H1 (cell line): ENCODE measurements around the gene MYO5B. TPM values are rescaled to one million over a fixed set of nuclear protein-coding genes. Genes with fewer than 3 reads are reported as not detected.

ENCODE experiments used
- TAF7 ChIP-seq: optimal IDR thresholded peaks from 2 replicates; pipeline ENCODE3; 2011; ENCODE audit warnings: low read depth, mild to moderate bottlenecking, inconsistent platforms, low read length, moderate library complexity, borderline replicate concordance
- polyA plus RNA-seq, 7 experiments: library from polyadenylated mRNA; depleted of rRNA in 3 of 7; stranded (reverse) in 5 of 7; unstranded in 2 of 7; fragments of >200 nt in 5 of 7; fragments of 200-250 nt in 2 of 7; gene quantifications; 1 replicate in 5 of 7; 2 replicates in 1 of 7; 4 replicates in 1 of 7; pipeline versions ENCODE4 v1.2.1 to v1.2.3, GENCODE V29; 2011 to 2013; ENCODE audit warnings: missing spikeins in 2 of 7, mixed read lengths in 2 of 7
- total RNA-seq: library from RNA; stranded (reverse); fragmentation: NEBNext Ultra II Directional; extraction: Animal tissue kit (Norgen Biotek cat#: 25700); gene quantifications from 2 replicates; pipeline ENCODE4 v1.2.1, GENCODE V29; 2021

Gene MYO5B
- total and polyA plus RNA-seq, 2 of the 8 experiments (the other 6 are each of a cell fraction or from before 2014, with no cell fraction given), result 6.4 to 7.7 TPM

DNA sequence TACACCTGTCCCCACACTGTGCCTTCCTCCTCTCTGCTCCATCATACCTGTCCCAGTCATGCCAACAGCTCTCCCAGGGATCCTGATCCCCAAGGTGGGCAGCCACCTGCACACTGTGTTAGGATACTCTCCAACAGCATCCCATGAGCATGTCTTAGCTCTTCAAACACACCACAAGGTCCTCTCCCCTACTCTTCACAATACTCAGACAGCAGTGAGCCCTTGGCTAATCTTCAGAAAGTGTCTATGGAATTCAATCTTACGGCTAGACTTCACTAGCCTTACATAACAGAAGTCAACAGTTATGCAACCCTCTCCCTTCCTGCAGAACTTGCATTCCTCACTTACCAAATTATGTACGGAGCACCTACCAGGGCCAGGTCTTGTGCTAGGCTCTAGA, 79.9 kb downstream of the MYO5B start (continued):
- no peak for TF ChIP-seq TAF7
